Tibial nerve (tissue), 4 donors: ENCODE results near the gene LMBR1L. TPM values are rescaled to one million over a fixed set of nuclear protein-coding genes. Genes with fewer than 3 reads are reported as not detected.

Experiments
- DNase-seq, 2 donors: peaks; one replicate each; pipeline ENCODE4 v3.0.0-alpha.2; 2019; ENCODE audit warnings: low spot score in 2 of 2
- H3K27ac ChIP-seq, 4 donors: fragments of 200-600 bp; sonication (generic) in 3 of 4; one replicate each; pipeline ENCODE4 v1.5.1; 2017 to 2019; ENCODE audit warnings: mild to moderate bottlenecking in 1 of 4
- H3K27me3 ChIP-seq, 2 donors: fragments of 200-600 bp; sonication (generic) in 1 of 2; one replicate each; pipeline versions ENCODE4 v1.5.1 to v1.6.0; 2017 to 2019
- H3K36me3 ChIP-seq, 3 donors: fragments of 200-600 bp; sonication (generic); one replicate each; pipeline ENCODE4 v1.5.1; 2018 to 2019
- H3K4me1 ChIP-seq, 4 donors: fragments of 200-600 bp; sonication (generic) in 3 of 4; one replicate each; pipeline ENCODE4 v1.5.1; 2017 to 2019
- H3K4me3 ChIP-seq, 4 donors: fragments of 200-600 bp; sonication (generic) in 3 of 4; one replicate each; pipeline ENCODE4 v1.5.1; 2017 to 2019; ENCODE audit warnings: mild to moderate bottlenecking in 1 of 4, moderate library complexity in 1 of 4
- H3K9me3 ChIP-seq, 4 donors: fragments of 200-600 bp; sonication (generic) in 3 of 4; one replicate each; pipeline ENCODE4 v1.5.1; 2017 to 2019
- CTCF ChIP-seq, 5 experiments: fragments of 200-600 bp in 3 of 5; fragments of 450-650 bp in 2 of 5; sonication (generic) in 3 of 5; IDR thresholded peaks; one replicate each; pipeline ENCODE4 v1.5.1; 2016 to 2019; ENCODE audit warnings: antibody characterized with exemption in 5 of 5, mild to moderate bottlenecking in 3 of 5, moderate library complexity in 2 of 5
- EP300 ChIP-seq, 2 donors: sonication (generic); formaldehyde crosslinking; IDR thresholded peaks; one replicate each; pipeline ENCODE4 v1.6.1; 2017; ENCODE audit warnings: antibody characterized with exemption in 2 of 2, mild to moderate bottlenecking in 1 of 2
- POLR2A ChIP-seq, 2 donors: fragments of 450-650 bp; IDR thresholded peaks; one replicate each; pipeline ENCODE4 v1.6.1; 2017; ENCODE audit warnings: antibody characterized with exemption in 2 of 2, mild to moderate bottlenecking in 2 of 2, moderate library complexity in 2 of 2
- WGBS, 2 donors: methylation state at CpG; one replicate each; pipeline ENCODE4 v1.1.5; 2018; 5-methylcytosine and 5-hydroxymethylcytosine counted together
- total RNA-seq, 4 donors: library from RNA; depleted of rRNA; stranded (reverse); fragments of >200 nt; gene quantifications; one replicate each; pipeline ENCODE4 v1.1.0, GENCODE V29; 2016

The LMBR1L gene
- total RNA-seq, 4 donors from 2014 or later = 50.3 to 97.5 (median 73.0) TPM

GRCh38 chr12:49091836-49092085 is 18.9 kb downstream of the LMBR1L start:
- TF ChIP-seq EP300 (IDR thresholded peaks at IDR 0.05) = peak in 1 of 2 donors; percentile 74
- no peak for TF ChIP-seq POLR2A (IDR thresholded peaks at IDR 0.05)
- no peak for TF ChIP-seq CTCF (IDR thresholded peaks at IDR 0.05)

GRCh38 chr12:49091056-49091835 is 19.4 kb downstream of the LMBR1L start:
- peaks cover 0 to 4% (median 0%) of the 10 kb centered on the region in 3 donors for H3K36me3 ChIP-seq
- peak overlapping the region; percentile 63 to 94 (median 82) for H3K27ac ChIP-seq
- H3K4me3 ChIP-seq = peak overlapping the region; percentile 30 to 65 (median 42)
- no peaks in the 10 kb centered on the region for H3K9me3 ChIP-seq
- TF ChIP-seq CTCF (IDR thresholded peaks at IDR 0.05) (no peak), EP300 (IDR thresholded peaks at IDR 0.05) (no peak), POLR2A (IDR thresholded peaks at IDR 0.05) (no peak)
- peaks cover 0 to 50% of the 10 kb centered on the region in 2 donors for H3K27me3 ChIP-seq
- DNase-seq = no peak
- peaks cover 2 to 88% (median 58%) of the 10 kb centered on the region in 4 donors for H3K4me1 ChIP-seq
- WGBS, 2 donors = 34 to 35% methylated on average over 25 to 41 of the region's 41 CpGs

More at GRCh38 chr12:49091836-49092085, 18.9 kb downstream of the LMBR1L start:
- H3K36me3 ChIP-seq = peaks cover 0 to 9% (median 0%) of the 10 kb centered on the region in 3 donors
- H3K27me3 ChIP-seq = peaks cover 0 to 50% of the 10 kb centered on the region in 2 donors
- peak overlapping the region; percentile 63 to 94 (median 82) for H3K27ac ChIP-seq
- H3K4me1 ChIP-seq = peaks cover 0 to 84% (median 58%) of the 10 kb centered on the region in 4 donors
- no peaks in the 10 kb centered on the region for H3K9me3 ChIP-seq
- H3K4me3 ChIP-seq = peak overlapping the region; percentile 30 to 65 (median 42)
- WGBS, 2 donors = 1 to 2% methylated on average over 14 of the region's 14 CpGs
- no peak for DNase-seq

- Histone ChIP-seq H3K9me3 (no peaks in the 10 kb centered on the region), H3K4me1 (peaks cover 3 to 91% (median 57%) of the 10 kb centered on the region in 4 donors), H3K27ac (peak overlapping the region; percentile 63 to 94 (median 82)), H3K27me3 (peaks cover 0 to 50% of the 10 kb centered on the region in 2 donors), H3K36me3 (no peaks in the 10 kb centered on the region), H3K4me3 (peak overlapping the region; percentile 11 to 65 (median 44))
- DNase-seq = peak in 1 of 2 donors; percentile 34
- WGBS, 2 donors = 8 to 18% methylated on average over 15 to 36 of the region's 88 CpGs
- peak in 3 of 5 experiments; percentile 15 to 34 (median 26) for TF ChIP-seq CTCF (IDR thresholded peaks at IDR 0.05)
- TF ChIP-seq EP300 (IDR thresholded peaks at IDR 0.05) = peak in 1 of 2 donors; percentile 5
- TF ChIP-seq POLR2A (IDR thresholded peaks at IDR 0.05) = no peak
These were observed 20.6 kb downstream of the LMBR1L start for GRCh38 chr12:49089821-49090773.

GRCh38 chr12:49088932-49089330 is 21.7 kb downstream of the LMBR1L start:
- H3K9me3 ChIP-seq = no peaks in the 10 kb centered on the region
- peak overlapping the region; percentile 49 to 94 (median 78) for H3K27ac ChIP-seq
- 62 to 69% methylated on average over 6 of the region's 6 CpGs for WGBS, 2 donors
- peaks cover 0 to 48% of the 10 kb centered on the region in 2 donors for H3K27me3 ChIP-seq
- TF ChIP-seq CTCF (IDR thresholded peaks at IDR 0.05) = no peak
- TF ChIP-seq EP300 (IDR thresholded peaks at IDR 0.05) = no peak
- TF ChIP-seq POLR2A (IDR thresholded peaks at IDR 0.05) = no peak
- H3K4me1 ChIP-seq = peaks cover 3 to 79% (median 49%) of the 10 kb centered on the region in 4 donors
- no peak for DNase-seq
- no peaks in the 10 kb centered on the region for H3K36me3 ChIP-seq
- no peak overlapping the region for H3K4me3 ChIP-seq
